LoVo (cell line): ENCODE data around the gene MAPK10.
"Not testable (repeated sequence)": the region's sequence is repeated elsewhere in the genome, so short reads cannot be mapped to it uniquely, and the experiment has no call there.

Experiments
- DNase-seq: peaks from one replicate; pipeline ENCODE4 v3.0.0-alpha.2; 2016; ENCODE audit warnings: low spot score

MAPK10 gene

DNA sequence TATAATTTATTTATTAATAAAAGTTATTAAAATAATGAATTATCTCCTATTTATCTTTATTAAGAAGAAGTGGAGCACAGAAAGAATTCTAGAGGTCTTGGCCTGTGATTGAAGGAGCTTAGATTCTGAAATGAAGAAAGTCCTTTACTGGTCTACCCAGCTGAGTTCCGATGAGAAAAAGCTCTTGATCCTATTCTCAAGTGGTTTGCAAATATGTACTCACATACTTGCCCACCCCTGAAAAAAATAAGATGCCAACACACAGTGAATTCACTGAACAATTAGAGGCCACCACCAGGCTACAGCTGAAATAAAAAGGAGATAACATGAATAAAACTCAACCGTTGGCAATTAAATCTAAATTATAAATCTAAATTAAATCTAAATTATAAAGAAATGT lies 253.4 kb downstream of the MAPK10 start:
- no peak for DNase-seq

- no peak for DNase-seq
These were observed 258.0 kb downstream of the MAPK10 start for GRCh38 chr4:86101841-86102240.

- no peak for DNase-seq
These were observed 258.4 kb downstream of the MAPK10 start for GRCh38 chr4:86101410-86101809.

DNA sequence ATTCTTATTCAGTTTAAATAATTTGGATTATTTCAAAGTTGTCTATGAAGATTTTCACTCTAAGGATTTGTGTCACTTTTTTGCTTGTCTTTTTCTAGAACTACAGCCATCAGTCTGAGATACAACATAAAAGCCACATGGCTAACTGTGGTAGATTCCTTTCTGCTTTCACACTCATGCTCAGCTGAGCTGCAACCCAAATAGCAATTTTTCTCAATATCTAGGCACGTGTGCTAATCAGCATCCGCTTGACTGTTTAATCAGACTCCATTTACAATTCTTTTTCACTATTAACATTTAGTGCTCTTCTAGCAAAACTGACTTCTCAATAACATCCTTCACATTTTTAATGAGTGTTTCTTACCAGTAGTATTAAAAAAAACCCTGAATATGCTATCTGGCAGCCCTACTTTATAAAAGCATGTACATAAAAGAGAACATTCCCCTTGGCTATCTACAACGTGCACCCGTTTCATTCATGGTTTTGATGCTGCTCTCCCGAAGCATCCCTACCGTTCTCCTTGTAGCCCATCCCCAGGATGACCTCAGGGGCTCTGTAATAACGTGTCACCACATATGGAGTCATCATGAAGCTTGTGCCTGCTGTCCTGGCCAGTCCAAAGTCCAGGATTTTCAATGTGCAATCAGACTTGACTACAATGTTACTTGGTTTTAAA lies 259.2 kb downstream of the MAPK10 start:
- no peak for DNase-seq

GRCh38 chr4:86099348-86099747 lies 260.5 kb downstream of the MAPK10 start:
- DNase-seq, result no peak

DNA sequence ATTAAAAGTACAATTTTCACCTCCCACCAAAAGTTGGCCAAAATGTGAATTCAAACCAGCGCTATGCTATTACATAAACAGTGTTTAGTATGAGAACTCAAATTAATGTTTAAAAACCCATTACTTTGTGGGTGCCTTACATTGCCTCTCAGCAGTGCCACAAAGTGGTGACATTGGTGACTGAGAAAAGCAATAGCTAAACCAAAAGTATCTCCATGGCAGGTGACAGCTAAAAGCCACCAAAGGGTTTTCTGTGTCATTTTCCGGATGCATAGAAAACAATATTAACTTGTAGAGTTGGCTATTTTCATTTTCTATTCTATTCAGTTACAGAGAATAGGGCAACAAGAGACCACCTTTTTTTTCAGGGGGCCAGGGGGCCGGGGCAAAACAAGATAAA lies 261.2 kb downstream of the MAPK10 start:
- no peak for DNase-seq

GRCh38 chr4:86096373-86096772 lies 263.5 kb downstream of the MAPK10 start:
- no peak for DNase-seq

- no peak for DNase-seq
These were observed 267.2 kb downstream of the MAPK10 start for GRCh38 chr4:86092684-86093083.

DNA sequence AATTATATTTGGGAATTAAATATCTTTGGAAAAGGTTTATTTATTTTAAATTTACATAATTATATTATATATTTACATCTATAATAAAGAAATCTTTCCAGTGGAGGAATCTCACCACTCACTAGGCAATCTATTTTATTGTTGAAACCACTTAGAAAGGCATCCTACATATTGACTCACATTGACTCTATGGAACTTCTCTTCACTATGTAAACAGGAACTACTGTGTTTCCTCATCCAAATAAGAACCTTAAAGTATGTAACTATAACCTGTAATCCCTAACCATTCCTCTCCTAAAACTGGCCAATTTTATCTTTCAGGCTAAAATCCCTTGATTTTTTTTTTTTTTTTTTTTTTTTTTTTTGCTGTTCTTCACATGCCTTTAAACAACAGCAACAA lies 268.7 kb downstream of the MAPK10 start:
- no peak for DNase-seq

DNA sequence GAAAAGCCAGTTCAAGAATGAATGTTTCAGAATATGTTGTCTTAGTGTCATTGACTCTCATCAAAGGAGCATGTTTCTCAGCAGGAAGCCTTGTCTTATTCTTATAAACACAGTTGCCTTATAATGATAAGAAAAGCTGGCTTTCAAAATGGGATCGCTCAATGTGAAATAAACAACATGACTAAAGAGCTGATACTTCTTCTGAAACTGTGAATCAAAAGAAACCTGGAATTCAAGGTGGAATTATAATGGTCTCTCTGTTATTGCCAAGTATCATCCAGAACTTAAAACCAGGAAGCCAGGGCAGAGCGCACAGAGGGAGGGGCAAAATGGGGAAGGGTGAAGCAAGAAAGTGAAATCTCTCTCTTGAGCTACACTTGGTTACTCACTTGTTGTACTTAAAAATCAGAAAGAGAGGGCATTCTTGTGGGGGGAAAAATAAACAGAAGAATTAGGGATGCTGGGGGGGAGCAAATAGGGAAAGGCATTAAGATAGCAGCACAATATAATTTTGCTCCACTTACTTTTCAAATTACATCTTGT lies 270.0 kb downstream of the MAPK10 start:
- no peak for DNase-seq

DNA sequence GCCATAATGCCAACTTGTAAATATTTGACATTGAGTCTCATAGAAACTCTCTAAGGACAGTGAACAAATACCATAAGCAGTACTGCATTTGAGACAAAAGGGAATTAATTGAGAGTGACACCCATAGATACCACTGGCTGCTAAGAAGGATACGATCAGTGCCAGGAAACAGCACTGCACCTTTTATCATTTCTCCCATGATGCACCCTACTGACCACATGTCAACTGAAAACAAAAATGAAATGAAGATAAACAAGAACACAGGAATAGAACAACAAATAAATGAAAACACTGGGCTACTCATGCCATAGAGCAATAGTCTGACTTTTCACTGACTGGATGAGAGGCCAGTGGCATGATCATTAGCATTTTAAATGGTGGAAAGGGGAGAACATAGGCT lies 270.8 kb downstream of the MAPK10 start:
- DNase-seq, result no peak

DNA sequence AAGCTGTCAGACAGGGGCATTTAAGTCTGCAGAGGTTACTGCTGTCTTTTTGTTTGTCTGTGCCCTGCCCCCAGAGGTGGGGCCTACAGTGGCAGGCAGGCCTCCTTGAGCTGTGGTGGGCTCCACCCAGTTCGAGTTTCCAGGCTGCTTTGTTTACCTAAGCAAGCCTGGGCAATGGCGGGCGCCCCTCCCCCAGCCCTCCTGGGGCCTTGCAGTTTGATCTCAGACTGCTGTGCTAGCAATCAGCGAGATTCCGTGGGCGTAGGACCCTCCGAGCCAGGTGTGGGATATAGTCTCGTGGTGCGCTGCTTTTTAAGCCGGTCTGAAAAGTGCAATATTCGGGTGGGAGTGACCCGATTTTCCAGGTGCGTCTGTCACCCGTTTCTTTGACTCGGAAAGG lies 284.1 kb downstream of the MAPK10 start:
- not testable (repeated sequence) for DNase-seq

- DNase-seq, result no peak
These were observed 299.5 kb downstream of the MAPK10 start for GRCh38 chr4:86060341-86060740.

DNA sequence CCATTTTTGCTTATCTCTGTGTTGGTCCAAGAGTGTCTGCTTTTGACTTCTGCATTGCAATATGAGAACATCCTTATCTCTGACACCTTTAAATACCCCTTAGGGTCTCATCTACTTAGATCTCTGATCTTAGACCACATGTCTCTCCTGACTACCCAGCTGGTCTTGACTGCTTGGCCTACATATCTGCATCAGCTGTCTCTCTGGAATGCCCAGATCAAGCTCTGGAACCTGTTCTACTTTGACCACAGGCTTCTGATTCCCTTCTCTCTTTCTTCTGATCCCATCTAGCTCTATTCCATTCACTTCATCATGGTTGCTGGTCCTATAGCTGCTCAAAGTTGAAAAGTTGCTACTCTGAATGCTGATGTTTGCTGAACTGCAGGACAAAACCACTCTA lies 301.2 kb downstream of the MAPK10 start:
- DNase-seq, result no peak

DNA sequence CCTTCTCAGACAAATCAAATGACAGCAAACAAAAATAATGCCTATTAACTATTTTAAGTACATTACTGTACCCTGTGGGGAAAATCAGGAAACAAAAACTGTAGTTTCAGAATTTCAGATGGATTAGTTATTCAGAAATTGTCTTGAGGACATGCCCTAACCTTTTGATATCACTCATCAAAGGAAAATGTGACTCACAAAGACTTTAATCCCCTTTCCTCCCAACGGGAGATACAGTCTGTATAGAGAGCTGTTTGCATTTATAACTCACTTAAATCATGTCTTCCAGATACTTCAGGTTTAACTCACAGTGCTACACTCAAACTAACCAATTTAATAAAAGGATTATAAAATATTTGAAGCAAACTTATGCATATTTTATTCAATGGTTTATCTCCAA lies 304.0 kb downstream of the MAPK10 start:
- DNase-seq, result no peak

- DNase-seq, result no peak
These were observed 305.4 kb downstream of the MAPK10 start for GRCh38 chr4:86054286-86055032.

- DNase-seq, result no peak
These were observed 309.4 kb downstream of the MAPK10 start for GRCh38 chr4:86050496-86050895.

GRCh38 chr4:86048426-86048825 lies 311.4 kb downstream of the MAPK10 start:
- DNase-seq, result no peak

GRCh38 chr4:86044593-86044985 lies 315.3 kb downstream of the MAPK10 start:
- no peak for DNase-seq

DNA sequence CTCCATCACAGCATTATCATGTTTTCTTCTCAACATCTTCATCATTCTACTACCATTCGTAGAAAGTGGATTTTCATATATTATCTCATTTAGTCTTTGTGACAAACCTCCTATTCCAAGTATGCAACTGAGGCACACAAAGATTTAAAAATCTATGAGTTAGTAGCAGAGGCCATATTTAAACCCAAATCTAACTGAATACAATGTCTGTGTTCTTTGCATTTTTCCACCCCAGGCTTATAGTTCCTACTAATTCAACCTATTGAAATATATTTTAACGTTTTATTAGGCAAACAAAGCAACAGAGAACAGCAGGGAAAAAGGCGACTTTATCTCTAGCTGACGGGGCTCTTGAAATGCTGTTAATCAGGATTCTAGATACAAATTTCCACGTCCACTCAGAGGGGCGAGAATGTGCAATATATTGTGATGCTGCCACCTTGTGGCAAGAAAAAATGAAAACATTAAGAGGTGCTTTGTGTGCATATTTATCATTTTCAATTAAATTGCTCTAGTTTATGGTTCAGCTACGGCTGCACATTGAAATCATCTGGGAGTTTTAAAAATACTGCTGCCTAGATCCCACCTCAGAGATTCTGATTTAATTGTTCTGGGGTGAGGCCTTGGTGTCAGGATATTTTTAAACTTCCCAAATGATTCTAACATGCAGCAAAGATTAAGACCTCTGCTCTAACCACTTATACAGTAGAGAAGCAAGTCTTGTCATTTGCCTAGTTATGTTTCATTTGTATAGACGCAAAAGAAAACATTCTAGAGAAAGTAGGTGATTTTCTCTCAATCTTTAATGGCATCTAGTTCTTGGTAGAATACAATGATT lies 315.9 kb downstream of the MAPK10 start:
- DNase-seq, result peak; percentile 41

DNA sequence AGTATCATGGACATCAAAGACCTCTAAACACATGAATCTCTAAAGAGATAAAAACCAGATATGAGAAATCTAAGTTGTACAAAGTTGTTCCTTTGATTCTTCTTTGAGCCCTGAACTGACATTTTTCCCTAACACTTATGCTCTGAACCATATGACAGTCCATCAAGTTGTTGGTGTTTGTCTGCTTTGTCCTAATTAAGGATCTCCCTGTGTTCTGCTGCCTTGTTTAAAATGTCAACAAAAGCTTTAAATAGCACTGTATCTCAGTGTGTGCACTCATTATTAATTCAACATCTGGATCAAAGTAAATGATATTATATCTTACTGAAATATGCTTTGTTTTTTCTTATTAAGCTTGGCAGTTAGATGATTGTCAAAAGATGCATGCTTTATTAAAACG lies 321.8 kb downstream of the MAPK10 start:
- no peak for DNase-seq

GRCh38 chr4:86036736-86037135 lies 323.1 kb downstream of the MAPK10 start:
- no peak for DNase-seq

DNA sequence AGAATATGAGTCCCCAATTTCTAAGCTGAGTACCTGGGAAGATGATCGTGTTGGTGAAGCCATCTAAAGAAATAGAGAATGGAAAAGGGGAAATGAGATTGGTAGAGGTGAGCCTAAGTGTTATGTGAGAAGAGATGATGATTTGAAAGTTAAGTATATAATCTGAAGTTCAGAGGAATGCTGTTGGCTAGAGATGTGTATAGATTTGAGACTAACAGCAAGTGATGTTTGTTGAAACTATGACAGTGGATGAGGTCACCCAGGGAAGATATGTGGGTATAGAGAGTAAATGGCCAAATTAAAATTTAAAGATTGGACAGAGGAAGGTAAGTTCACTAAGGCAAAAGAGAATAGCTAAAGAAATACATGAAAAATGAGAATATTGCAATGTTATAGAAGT lies 324.2 kb downstream of the MAPK10 start:
- no peak for DNase-seq
